SU-DHL-6 (cell line): ENCODE measurements around the gene PARVA.

ENCODE experiments used
- EZH2phosphoT487 ChIP-seq: fragments of 200-600 bp; sonication (generic), shearing (Covaris generic); conservative IDR thresholded peaks from 2 replicates; pipeline ENCODE4 v1.6.1; 2018; ENCODE audit warnings: mild to moderate bottlenecking, antibody characterized with exemption, low read length, moderate library complexity, mixed read lengths
- TF ChIP-seq, protein P1 (sequence below): fragments of 200-600 bp; sonication (generic); IDR thresholded peaks from one replicate; pipeline ENCODE4 v1.5.1; 2017; ENCODE audit warnings: antibody characterized with exemption, mild to moderate bottlenecking, low read length, moderate library complexity; ENCODE audit not compliant: insufficient read depth, poor library complexity, severe bottlenecking

DNA sequence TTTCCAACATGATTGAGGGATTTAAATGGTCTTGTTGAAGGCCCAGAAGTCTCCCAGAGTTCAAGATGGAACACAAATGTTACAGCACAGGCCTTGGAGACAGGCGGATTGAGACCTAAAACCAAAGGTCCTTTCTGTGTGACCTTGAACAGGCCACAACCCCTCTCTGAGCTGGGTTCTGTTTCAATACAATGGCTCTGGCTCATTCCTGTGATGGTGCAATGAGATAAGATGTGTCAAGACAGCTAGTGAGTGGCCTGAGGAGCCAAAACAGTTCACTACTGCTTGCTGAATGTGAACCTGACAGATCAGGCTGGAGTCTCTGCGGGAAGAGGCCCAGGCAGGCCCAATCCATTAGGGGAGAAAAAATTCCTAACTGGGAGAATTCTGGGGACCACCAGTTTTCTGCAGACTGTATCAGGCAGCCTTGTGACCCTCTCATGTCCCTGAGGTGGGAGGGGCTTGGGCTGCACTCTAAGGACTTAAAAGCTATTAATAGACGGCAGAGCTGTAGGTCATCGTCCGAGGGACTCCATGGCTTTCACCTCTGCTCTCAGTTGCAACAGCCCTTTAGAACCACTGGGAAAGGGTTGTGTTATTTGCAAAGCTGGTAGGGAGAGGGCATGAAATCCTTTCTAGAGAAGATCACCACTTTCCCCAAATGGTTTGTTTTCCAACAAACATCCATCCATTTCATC is 170.7 kb downstream of the PARVA start:
- TF ChIP-seq, protein P1, sequence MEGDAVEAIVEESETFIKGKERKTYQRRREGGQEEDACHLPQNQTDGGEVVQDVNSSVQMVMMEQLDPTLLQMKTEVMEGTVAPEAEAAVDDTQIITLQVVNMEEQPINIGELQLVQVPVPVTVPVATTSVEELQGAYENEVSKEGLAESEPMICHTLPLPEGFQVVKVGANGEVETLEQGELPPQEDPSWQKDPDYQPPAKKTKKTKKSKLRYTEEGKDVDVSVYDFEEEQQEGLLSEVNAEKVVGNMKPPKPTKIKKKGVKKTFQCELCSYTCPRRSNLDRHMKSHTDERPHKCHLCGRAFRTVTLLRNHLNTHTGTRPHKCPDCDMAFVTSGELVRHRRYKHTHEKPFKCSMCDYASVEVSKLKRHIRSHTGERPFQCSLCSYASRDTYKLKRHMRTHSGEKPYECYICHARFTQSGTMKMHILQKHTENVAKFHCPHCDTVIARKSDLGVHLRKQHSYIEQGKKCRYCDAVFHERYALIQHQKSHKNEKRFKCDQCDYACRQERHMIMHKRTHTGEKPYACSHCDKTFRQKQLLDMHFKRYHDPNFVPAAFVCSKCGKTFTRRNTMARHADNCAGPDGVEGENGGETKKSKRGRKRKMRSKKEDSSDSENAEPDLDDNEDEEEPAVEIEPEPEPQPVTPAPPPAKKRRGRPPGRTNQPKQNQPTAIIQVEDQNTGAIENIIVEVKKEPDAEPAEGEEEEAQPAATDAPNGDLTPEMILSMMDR = no peak
- TF ChIP-seq EZH2phosphoT487 = no peak
